Activated CD8-positive, alpha-beta memory T cell treated with anti-CD3 and anti-CD28 coated beads, Interleukin-2, amount 10 ng/mL, durations not matched to agents 7 days and 5 days (primary cell): Measurements from ENCODE around the gene N4BP2L1. TPM values are rescaled to one million over a fixed set of nuclear protein-coding genes. Genes with fewer than 3 reads are reported as not detected.

Source experiments
- ATAC-seq: fragments of 150-1000 bp; cut with Tn5 transposase; one replicate; pipeline ENCODE4 v1.10.0; 2021; ENCODE audit warnings: moderate library complexity
- CTCF ChIA-PET: fragments of 350-600 bp; sonication (Branson Sonifier 250); formaldehyde crosslinking; loops from one replicate; lab custom pipeline; 2021; ENCODE audit warnings: antibody characterized with exemption; lab: Charles Lee
- DNase-seq: peaks from one replicate; pipeline ENCODE4 v3.0.0-alpha.2; 2020
- H3K27ac Mint-ChIP-seq: one replicate; pipeline ENCODE4 v1.8.0; 2021; ENCODE audit warnings: mild to moderate bottlenecking, mixed read lengths
- H3K27me3 Mint-ChIP-seq: one replicate; pipeline ENCODE4 v1.8.0; 2021; ENCODE audit warnings: mixed read lengths
- H3K36me3 Mint-ChIP-seq: one replicate; pipeline ENCODE4 v1.8.0; 2021; ENCODE audit warnings: mild to moderate bottlenecking, mixed read lengths
- H3K4me1 Mint-ChIP-seq: one replicate; pipeline ENCODE4 v1.8.0; 2021; ENCODE audit warnings: mixed read lengths
- H3K4me3 Mint-ChIP-seq: one replicate; pipeline ENCODE4 v1.8.0; 2021; ENCODE audit warnings: mild to moderate bottlenecking, moderate library complexity, mixed read lengths
- H3K9me3 Mint-ChIP-seq: one replicate; pipeline ENCODE4 v1.8.0; 2022; ENCODE audit warnings: low read depth, mixed read lengths
- total RNA-seq, 2 experiments: library from RNA; stranded (reverse); gene quantifications; one replicate each; pipeline ENCODE4 v1.2.3, GENCODE V29; 2021

N4BP2L1 gene
- total RNA-seq, result 10 to 100 TPM; 24.8 to 29.7 TPM

- Mint-ChIP-seq H3K36me3 (peaks cover 29% of the 10 kb centered on the region), H3K27me3 (no peaks in the 10 kb centered on the region), H3K4me3 (peak within 1 kb of the TSS; percentile 97), H3K27ac (peak within 1 kb of the TSS; percentile 99), H3K4me1 (peaks cover 33% of the 10 kb centered on the region), H3K9me3 (no peaks in the 10 kb centered on the region)
- DNase-seq, result peak; percentile 91
- CTCF ChIA-PET, result interaction anchor here (0.6 to 2.4 kb wide), 8 partner anchors 11 to 181 kb away, joined by 3 to 10 read pairs (median 3); partner anchors contain the start of gene N4BP2L2
- ATAC-seq, result peak; percentile 66
These were observed at the start of gene N4BP2L1 for GRCh38 chr13:32427852-32428580. TSS of gene N4BP2L1 (minus strand) at chr13:32428130. CDS start at chr13:32428082, 48 bp downstream.

- CTCF ChIA-PET, result no interaction called here
- ATAC-seq (no peak), DNase-seq (no peak)
- Mint-ChIP-seq H3K9me3 (no peaks in the 10 kb centered on the region), H3K4me3 (no peak overlapping the region), H3K36me3 (no peaks in the 10 kb centered on the region), H3K27ac (no peak overlapping the region), H3K4me1 (peaks cover 8% of the 10 kb centered on the region), H3K27me3 (no peaks in the 10 kb centered on the region)
These were observed 49.0 kb upstream of the N4BP2L1 start for GRCh38 chr13:32476892-32477291.

GRCh38 chr13:32476021-32476731 lies 48.2 kb upstream of the N4BP2L1 start:
- no peaks in the 10 kb centered on the region for H3K27me3 Mint-ChIP-seq
- CTCF ChIA-PET, result no interaction called here
- no peak for DNase-seq
- no peaks in the 10 kb centered on the region for H3K36me3 Mint-ChIP-seq
- H3K27ac Mint-ChIP-seq, result no peak overlapping the region
- H3K9me3 Mint-ChIP-seq, result no peaks in the 10 kb centered on the region
- ATAC-seq, result no peak
- peaks cover 15% of the 10 kb centered on the region for H3K4me1 Mint-ChIP-seq
- no peak overlapping the region for H3K4me3 Mint-ChIP-seq

- Mint-ChIP-seq H3K4me3 (no peak overlapping the region), H3K36me3 (peaks cover 1% of the 10 kb centered on the region), H3K9me3 (no peaks in the 10 kb centered on the region), H3K27me3 (no peaks in the 10 kb centered on the region), H3K27ac (no peak overlapping the region), H3K4me1 (peaks cover 16% of the 10 kb centered on the region)
- DNase-seq, result no peak
- CTCF ChIA-PET, result no interaction called here
- ATAC-seq, result no peak
These were observed 47.3 kb upstream of the N4BP2L1 start for GRCh38 chr13:32474999-32475792.

GRCh38 chr13:32473650-32474049 lies 45.7 kb upstream of the N4BP2L1 start:
- DNase-seq, result no peak
- CTCF ChIA-PET, result no interaction called here
- no peak for ATAC-seq
- no peaks in the 10 kb centered on the region for H3K9me3 Mint-ChIP-seq
- H3K27me3 Mint-ChIP-seq, result no peaks in the 10 kb centered on the region
- H3K27ac Mint-ChIP-seq, result no peak overlapping the region
- H3K4me1 Mint-ChIP-seq, result peaks cover 16% of the 10 kb centered on the region
- no peak overlapping the region for H3K4me3 Mint-ChIP-seq
- H3K36me3 Mint-ChIP-seq, result peaks cover 1% of the 10 kb centered on the region

DNA sequence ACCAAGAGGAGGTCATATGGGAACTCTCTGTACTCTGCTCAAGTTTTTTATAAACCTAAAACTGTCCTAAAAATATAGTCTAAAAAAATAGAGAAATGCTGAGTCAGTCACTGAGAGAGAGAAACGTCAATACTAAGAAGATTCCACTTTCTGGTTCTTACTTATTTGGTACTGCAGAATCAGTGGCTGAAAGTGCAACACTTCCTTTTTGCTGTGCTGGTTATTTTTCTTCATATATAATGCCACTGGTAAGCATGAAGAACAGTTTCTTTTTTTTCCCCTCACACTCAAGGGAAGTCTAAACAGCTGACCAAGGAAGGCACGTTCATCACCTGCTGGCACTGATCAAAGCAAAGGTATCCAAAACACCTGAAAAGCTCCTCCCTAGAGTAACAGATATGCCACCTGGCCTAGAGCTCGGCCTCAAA lies 44.3 kb upstream of the N4BP2L1 start:
- no peaks in the 10 kb centered on the region for H3K27me3 Mint-ChIP-seq
- H3K27ac Mint-ChIP-seq, result peak overlapping the region; percentile 80
- no peak for DNase-seq
- CTCF ChIA-PET, result no interaction called here
- H3K4me3 Mint-ChIP-seq, result no peak overlapping the region
- H3K9me3 Mint-ChIP-seq, result no peaks in the 10 kb centered on the region
- peaks cover 1% of the 10 kb centered on the region for H3K36me3 Mint-ChIP-seq
- H3K4me1 Mint-ChIP-seq, result peaks cover 16% of the 10 kb centered on the region
- peak; percentile 60 for ATAC-seq

DNA sequence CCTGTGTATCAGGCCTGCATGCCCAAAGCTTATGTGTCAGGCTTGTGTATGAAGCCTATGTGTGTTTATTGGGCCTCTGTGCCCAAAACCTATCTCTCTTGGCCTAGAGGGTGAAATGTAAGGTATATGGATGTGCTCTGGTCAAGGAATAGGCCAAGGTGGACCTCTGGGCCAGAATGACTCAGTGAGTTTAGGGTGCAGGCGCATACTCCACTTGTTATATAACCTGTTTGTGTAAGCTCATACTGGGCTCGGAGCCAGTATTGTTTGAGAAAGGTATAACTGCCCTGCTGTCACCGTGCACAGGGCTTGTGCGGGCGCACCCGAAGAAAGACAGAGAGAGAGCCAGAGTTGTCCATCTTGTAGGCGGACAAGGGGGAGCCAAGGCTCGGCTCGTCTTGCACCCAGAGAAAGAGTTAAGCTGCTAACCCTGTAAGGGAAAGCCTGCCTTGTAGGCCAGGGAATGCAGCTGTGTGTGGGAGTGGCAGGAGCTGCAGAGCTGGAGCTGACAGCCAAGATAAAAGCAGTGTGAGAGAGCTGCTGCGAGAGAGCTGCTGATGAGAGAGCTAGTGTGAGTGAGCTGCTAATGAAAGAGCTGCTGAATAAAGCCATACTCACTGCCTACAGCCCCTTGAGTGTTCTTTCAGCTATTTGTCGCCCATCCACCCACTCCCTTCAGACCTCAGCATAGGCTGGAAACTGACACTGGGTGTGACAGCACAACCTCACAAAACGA lies 43.4 kb upstream of the N4BP2L1 start:
- H3K4me1 Mint-ChIP-seq, result peaks cover 16% of the 10 kb centered on the region
- no peaks in the 10 kb centered on the region for H3K9me3 Mint-ChIP-seq
- ATAC-seq (no peak), DNase-seq (no peak)
- H3K27ac Mint-ChIP-seq, result peak overlapping the region; percentile 80
- H3K4me3 Mint-ChIP-seq, result no peak overlapping the region
- peaks cover 1% of the 10 kb centered on the region for H3K36me3 Mint-ChIP-seq
- CTCF ChIA-PET, result no interaction called here
- H3K27me3 Mint-ChIP-seq, result no peaks in the 10 kb centered on the region

- CTCF ChIA-PET, result interaction anchor here (0.6 to 3.1 kb wide), 4 partner anchors 61 to 114 kb away, joined by 3 to 22 read pairs (median 4); no protein-coding TSS in a partner anchor
- Mint-ChIP-seq H3K27ac (no peak overlapping the region), H3K9me3 (no peaks in the 10 kb centered on the region), H3K27me3 (no peaks in the 10 kb centered on the region), H3K36me3 (peaks cover 4% of the 10 kb centered on the region), H3K4me1 (peaks cover 16% of the 10 kb centered on the region), H3K4me3 (no peak overlapping the region)
- no peak for ATAC-seq
- DNase-seq, result no peak
These were observed 40.7 kb upstream of the N4BP2L1 start for GRCh38 chr13:32468502-32469142.

GRCh38 chr13:32456591-32456990 lies 28.7 kb upstream of the N4BP2L1 start:
- Mint-ChIP-seq H3K27ac (no peak overlapping the region), H3K36me3 (peaks cover 43% of the 10 kb centered on the region), H3K4me3 (no peak overlapping the region), H3K9me3 (peaks cover 15% of the 10 kb centered on the region), H3K27me3 (no peaks in the 10 kb centered on the region), H3K4me1 (peaks cover 4% of the 10 kb centered on the region)
- DNase-seq, result no peak
- CTCF ChIA-PET, result no interaction called here
- ATAC-seq, result no peak

GRCh38 chr13:32455594-32455903 lies 27.6 kb upstream of the N4BP2L1 start:
- H3K9me3 Mint-ChIP-seq, result peaks cover 15% of the 10 kb centered on the region
- H3K4me3 Mint-ChIP-seq, result no peak overlapping the region
- no peak for ATAC-seq
- H3K36me3 Mint-ChIP-seq, result peaks cover 45% of the 10 kb centered on the region
- H3K27me3 Mint-ChIP-seq, result no peaks in the 10 kb centered on the region
- H3K27ac Mint-ChIP-seq, result no peak overlapping the region
- CTCF ChIA-PET, result no interaction called here
- DNase-seq, result no peak
- peaks cover 4% of the 10 kb centered on the region for H3K4me1 Mint-ChIP-seq

DNA sequence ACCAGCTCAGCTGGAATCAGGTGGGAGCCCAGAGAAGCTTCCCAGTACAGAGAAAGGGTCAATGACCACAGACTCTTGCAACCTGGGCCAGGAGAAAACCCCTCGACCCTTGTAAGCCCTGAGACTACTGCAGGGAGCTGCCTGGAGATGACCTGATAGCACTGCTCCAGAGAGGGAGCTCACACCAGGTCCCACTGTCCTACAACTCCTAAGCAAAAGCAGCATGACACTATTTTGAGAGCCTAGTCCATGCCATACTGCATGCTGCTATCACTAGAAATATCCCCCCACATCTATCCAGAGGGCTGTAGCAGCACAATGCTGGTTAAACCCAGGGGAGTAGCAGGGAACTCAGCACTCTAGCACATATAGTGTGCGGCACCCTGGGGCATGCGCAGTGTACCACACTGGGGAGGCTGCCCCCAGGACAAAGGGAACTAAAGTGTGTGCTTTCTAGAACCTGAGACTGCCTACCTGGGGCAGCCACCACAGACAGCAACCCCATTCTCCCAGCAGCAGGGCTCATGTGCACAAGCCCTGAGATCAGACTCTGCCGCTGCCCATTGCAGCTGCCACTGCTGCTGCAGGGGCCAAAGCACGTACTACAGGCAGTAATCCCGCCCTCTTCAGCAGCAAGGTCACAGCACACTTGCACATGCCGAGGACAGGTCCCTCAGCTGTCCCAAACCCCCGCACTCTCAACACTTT lies 27.1 kb upstream of the N4BP2L1 start:
- DNase-seq, result no peak
- no peak overlapping the region for H3K27ac Mint-ChIP-seq
- peaks cover 4% of the 10 kb centered on the region for H3K4me1 Mint-ChIP-seq
- no peak for ATAC-seq
- no peaks in the 10 kb centered on the region for H3K27me3 Mint-ChIP-seq
- no peak overlapping the region for H3K4me3 Mint-ChIP-seq
- H3K36me3 Mint-ChIP-seq, result peaks cover 44% of the 10 kb centered on the region
- H3K9me3 Mint-ChIP-seq, result peaks cover 15% of the 10 kb centered on the region
- CTCF ChIA-PET, result interaction anchor here (2.6 kb wide), 1 partner anchor 13 kb away, joined by 9 read pairs; no protein-coding TSS in a partner anchor

DNA sequence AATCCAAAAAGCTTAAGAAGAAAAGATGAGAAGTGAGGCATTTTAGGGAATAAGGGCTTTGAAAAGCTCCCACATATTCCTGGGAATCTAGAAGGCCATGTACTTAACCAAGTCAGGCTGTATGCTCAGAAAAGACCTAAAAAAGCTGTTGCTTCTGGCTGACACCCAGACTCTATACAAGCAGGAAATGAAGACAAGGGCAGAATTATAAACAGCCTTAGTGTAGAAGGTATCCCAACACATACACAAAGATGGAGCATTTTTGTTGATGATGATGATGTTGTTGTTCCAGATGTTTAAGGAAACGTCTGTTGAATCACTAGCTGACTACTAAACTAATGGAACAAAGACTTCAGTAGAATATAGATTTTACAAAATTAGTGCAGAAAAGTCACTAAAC lies 26.1 kb upstream of the N4BP2L1 start:
- DNase-seq (no peak), ATAC-seq (no peak)
- peaks cover 15% of the 10 kb centered on the region for H3K9me3 Mint-ChIP-seq
- H3K27me3 Mint-ChIP-seq, result no peaks in the 10 kb centered on the region
- no peak overlapping the region for H3K4me3 Mint-ChIP-seq
- peaks cover 4% of the 10 kb centered on the region for H3K4me1 Mint-ChIP-seq
- H3K36me3 Mint-ChIP-seq, result peaks cover 37% of the 10 kb centered on the region
- no peak overlapping the region for H3K27ac Mint-ChIP-seq
- CTCF ChIA-PET, result interaction anchor here (2.6 kb wide), 1 partner anchor 11 kb away, joined by 9 read pairs; no protein-coding TSS in a partner anchor
